Lower lobe of right lung (tissue), 2 donors: ENCODE measurements around the gene GPR180. TPM values are rescaled to one million over a fixed set of nuclear protein-coding genes. Genes with fewer than 3 reads are reported as not detected.

Experiments used
- ATAC-seq, 2 donors: fragments of 200-7000 bp; cut with Tn5 transposase; one replicate each; pipeline ENCODE4 v1.9.1; 2020 to 2022; ENCODE audit warnings: mild to moderate bottlenecking in 2 of 2, moderate library complexity in 2 of 2
- DNase-seq: peaks from one replicate; pipeline ENCODE4 v3.0.0-alpha.2; 2020
- H3K27ac ChIP-seq: fragments of 200-600 bp; one replicate; pipeline ENCODE4 v1.8.0; 2022
- H3K27me3 ChIP-seq: fragments of 200-600 bp; one replicate; pipeline ENCODE4 v1.8.0; 2022; ENCODE audit warnings: low read depth
- H3K36me3 ChIP-seq: fragments of 200-600 bp; one replicate; pipeline ENCODE4 v1.8.0; 2022; ENCODE audit warnings: mild to moderate bottlenecking
- H3K4me1 ChIP-seq: fragments of 200-600 bp; one replicate; pipeline ENCODE4 v1.8.0; 2022
- H3K4me3 ChIP-seq: fragments of 200-600 bp; one replicate; pipeline ENCODE4 v1.8.0; 2022; ENCODE audit warnings: mild to moderate bottlenecking
- H3K9me3 ChIP-seq: fragments of 200-600 bp; one replicate; pipeline ENCODE4 v1.8.0; 2022
- CTCF ChIP-seq: fragments of 200-600 bp; IDR thresholded peaks from one replicate; pipeline ENCODE4 v1.8.0; 2022; ENCODE audit warnings: antibody characterized with exemption, mild to moderate bottlenecking
- intact Hi-C: fragments of 100-400 bp; cut with DNase I; formaldehyde crosslinking; loops from one replicate; pipeline ENCODE4 v1.11.0; 2022
- total RNA-seq: library from RNA; stranded (reverse); fragmentation: NEBNext Ultra II Directional; extraction: Animal tissue kit (Norgen Biotek cat#: 25700); gene quantifications from one replicate; pipeline ENCODE4 v1.2.1, GENCODE V29; 2021
- donor health status: DM: no; HTN: yes; CAD: no; lungs with severe emphysema.

GPR180 gene
- total RNA-seq, 1 donor from 2014 or later: 5.5 TPM

DNA sequence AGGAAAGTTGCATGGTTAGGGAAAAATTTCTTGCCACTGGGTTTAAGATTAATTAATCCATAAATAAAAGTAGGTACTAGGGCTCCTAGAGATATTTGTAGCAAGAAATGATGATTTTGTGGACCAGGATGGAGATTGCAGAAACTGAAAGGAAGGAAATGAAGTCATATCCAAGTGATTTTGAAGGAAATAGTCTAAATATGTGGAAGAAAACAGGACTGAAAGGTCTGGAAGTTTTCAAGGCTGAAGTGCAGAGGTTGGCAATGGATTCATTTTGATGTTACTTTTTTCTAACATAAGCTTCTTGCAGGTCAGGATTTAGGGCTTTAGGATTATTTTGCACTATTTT, 57.9 kb downstream of the GPR180 start:
- Histone ChIP-seq H3K4me1 (no peaks in the 10 kb centered on the region), H3K4me3 (no peak overlapping the region), H3K27me3 (no peaks in the 10 kb centered on the region), H3K9me3 (no peaks in the 10 kb centered on the region), H3K27ac (no peak overlapping the region), H3K36me3 (no peaks in the 10 kb centered on the region)
- no peak for TF ChIP-seq CTCF
- intact Hi-C loops: no loop called here
- no peak for DNase-seq
- no peak for ATAC-seq

GRCh38 chr13:94660695-94661326, 59.2 kb downstream of the GPR180 start:
- ATAC-seq: no peak

GRCh38 chr13:94661406-94661805, 59.7 kb downstream of the GPR180 start:
- Histone ChIP-seq H3K4me3 (no peak overlapping the region), H3K36me3 (no peaks in the 10 kb centered on the region), H3K27me3 (no peaks in the 10 kb centered on the region), H3K4me1 (no peaks in the 10 kb centered on the region), H3K27ac (no peak overlapping the region), H3K9me3 (no peaks in the 10 kb centered on the region)
- no peak for ATAC-seq
- TF ChIP-seq CTCF: no peak
- intact Hi-C loops: no loop called here
- DNase-seq: no peak

More at GRCh38 chr13:94660695-94661326, 59.2 kb downstream of the GPR180 start:
- no peak overlapping the region for H3K27ac ChIP-seq
- DNase-seq: no peak
- H3K27me3 ChIP-seq: no peaks in the 10 kb centered on the region
- intact Hi-C loops: no loop called here
- H3K4me3 ChIP-seq: no peak overlapping the region
- no peak for TF ChIP-seq CTCF
- no peaks in the 10 kb centered on the region for H3K36me3 ChIP-seq
- no peaks in the 10 kb centered on the region for H3K9me3 ChIP-seq
- H3K4me1 ChIP-seq: no peaks in the 10 kb centered on the region

- Histone ChIP-seq H3K27ac (no peak overlapping the region), H3K36me3 (no peaks in the 10 kb centered on the region), H3K9me3 (no peaks in the 10 kb centered on the region), H3K27me3 (no peaks in the 10 kb centered on the region), H3K4me3 (no peak overlapping the region), H3K4me1 (no peaks in the 10 kb centered on the region)
- TF ChIP-seq CTCF: no peak
- no peak for DNase-seq
- intact Hi-C loops: no loop called here
- no peak for ATAC-seq
Observed at GRCh38 chr13:94662274-94662945, 60.8 kb downstream of the GPR180 start.

DNA sequence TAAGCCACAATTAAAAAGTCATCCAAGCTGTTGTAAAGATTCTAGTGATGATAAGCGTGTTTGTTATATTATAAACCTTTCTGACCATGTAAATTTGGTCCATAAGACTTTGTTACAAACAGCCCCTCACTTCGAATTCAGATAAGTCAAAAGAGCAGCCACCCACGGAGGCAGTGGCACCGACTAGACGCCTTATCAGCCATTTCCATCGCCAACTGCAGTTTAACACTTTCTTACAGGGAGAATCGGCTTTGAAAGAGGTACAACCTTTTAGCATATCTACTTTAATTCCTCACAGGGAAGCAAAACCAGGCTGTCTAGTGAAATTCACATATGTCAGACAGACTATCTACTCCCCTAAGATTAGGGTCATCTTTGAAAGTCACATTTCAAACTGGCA, 63.2 kb downstream of the GPR180 start:
- DNase-seq (no peak), ATAC-seq (no peak)
- no peak for TF ChIP-seq CTCF
- Histone ChIP-seq H3K27me3 (no peaks in the 10 kb centered on the region), H3K36me3 (no peaks in the 10 kb centered on the region), H3K4me3 (no peak overlapping the region), H3K27ac (no peak overlapping the region), H3K4me1 (no peaks in the 10 kb centered on the region), H3K9me3 (no peaks in the 10 kb centered on the region)
- intact Hi-C loops: no loop called here
